Duodenal mucosa (tissue), 2 donors: Measurements from ENCODE around the gene ULBP3.
"Not testable (repeated sequence)": the region's sequence is repeated elsewhere in the genome, so short reads cannot be mapped to it uniquely, and the experiment has no call there.

Experiments used
- H3K27ac ChIP-seq: one replicate; pipeline ENCODE4 v1.7.0; 2013; ENCODE audit warnings: low read depth, low read length
- H3K27me3 ChIP-seq, 2 donors: one replicate each; pipeline ENCODE4 v1.7.0; 2013; ENCODE audit warnings: low read length in 2 of 2, control low read depth in 1 of 2; ENCODE audit not compliant: insufficient read depth in 2 of 2, control insufficient read depth in 1 of 2
- H3K36me3 ChIP-seq, 2 donors: one replicate each; pipeline ENCODE4 v1.7.0; 2013; ENCODE audit warnings: low read length in 2 of 2, control low read depth in 1 of 2; ENCODE audit not compliant: insufficient read depth in 2 of 2, control insufficient read depth in 1 of 2
- H3K4me1 ChIP-seq, 2 donors: one replicate each; pipeline ENCODE4 v1.7.0; 2013; ENCODE audit warnings: low read length in 2 of 2, control low read depth in 1 of 2; ENCODE audit not compliant: insufficient read depth in 2 of 2, control insufficient read depth in 1 of 2
- H3K4me3 ChIP-seq, 2 donors: one replicate each; pipeline ENCODE4 v1.7.0; 2013; ENCODE audit warnings: low read length in 2 of 2, low read depth in 1 of 2
- H3K9ac ChIP-seq, 2 donors: one replicate each; pipeline ENCODE4 v1.7.0; 2013; ENCODE audit warnings: low read length in 2 of 2, low read depth in 1 of 2
- H3K9me3 ChIP-seq, 2 donors: one replicate each; pipeline ENCODE4 v1.7.0; 2013; ENCODE audit warnings: low read length in 2 of 2, control low read depth in 1 of 2; ENCODE audit not compliant: control insufficient read depth in 1 of 2

ULBP3 gene

GRCh38 chr6:150021870-150022269, 47.1 kb downstream of the ULBP3 start:
- not testable (repeated sequence) for H3K4me1 ChIP-seq, H3K4me3 ChIP-seq, H3K9me3 ChIP-seq, H3K9ac ChIP-seq, H3K27ac ChIP-seq, H3K36me3 ChIP-seq
- H3K27me3 ChIP-seq: peaks cover 23 to 38% of the 10 kb centered on the region in 2 donors

DNA sequence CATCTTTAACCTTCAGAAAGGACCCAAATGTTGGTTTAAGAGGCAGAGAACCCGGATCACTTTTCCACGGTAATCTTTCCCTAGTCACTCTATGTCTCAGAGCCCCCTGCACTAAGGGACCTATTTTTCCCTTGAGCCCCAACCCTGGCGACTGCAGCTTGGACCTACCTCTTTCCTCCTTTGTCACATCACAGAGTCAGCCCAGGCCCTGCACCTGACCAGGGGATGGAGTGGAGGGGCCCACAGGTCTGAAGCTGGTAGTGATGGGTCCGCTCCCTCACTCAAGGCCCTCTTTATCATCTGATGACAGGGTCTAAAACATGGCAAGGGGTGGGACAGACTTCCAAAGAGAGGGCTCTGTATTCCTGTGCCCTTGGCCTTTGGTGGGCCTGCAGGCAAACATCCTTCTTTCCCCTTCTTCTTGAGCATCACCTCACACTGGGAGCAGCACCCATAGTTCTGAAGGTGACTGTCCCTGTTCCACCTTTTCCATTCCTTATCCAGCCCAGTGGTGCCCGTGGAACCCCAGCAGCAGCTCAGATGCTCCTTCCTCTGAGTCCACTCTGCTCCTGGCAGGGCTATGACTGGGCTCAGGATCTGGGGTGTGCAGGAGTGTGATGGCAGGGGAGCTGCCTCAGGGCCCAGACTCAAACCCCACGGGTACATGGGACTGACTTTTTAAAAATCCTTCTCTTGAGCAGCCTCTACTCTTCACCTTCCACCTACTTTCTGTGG, 49.9 kb downstream of the ULBP3 start:
- Histone ChIP-seq H3K4me1 (no peaks in the 10 kb centered on the region), H3K27ac (no peak overlapping the region), H3K27me3 (peaks cover 16 to 36% of the 10 kb centered on the region in 2 donors), H3K4me3 (no peak overlapping the region), H3K36me3 (no peaks in the 10 kb centered on the region), H3K9ac (no peak overlapping the region), H3K9me3 (no peaks in the 10 kb centered on the region)

GRCh38 chr6:150017186-150017521, 51.8 kb downstream of the ULBP3 start:
- not testable (repeated sequence) for H3K4me3 ChIP-seq, H3K36me3 ChIP-seq, H3K9ac ChIP-seq, H3K27ac ChIP-seq, H3K9me3 ChIP-seq, H3K4me1 ChIP-seq
- H3K27me3 ChIP-seq: peaks cover 29 to 45% of the 10 kb centered on the region in 2 donors

- Histone ChIP-seq H3K9ac (no peak overlapping the region), H3K27me3 (peaks cover 29 to 49% of the 10 kb centered on the region in 2 donors), H3K36me3 (no peaks in the 10 kb centered on the region), H3K4me3 (no peak overlapping the region), H3K9me3 (no peaks in the 10 kb centered on the region), H3K4me1 (no peaks in the 10 kb centered on the region), H3K27ac (no peak overlapping the region)
Measured at GRCh38 chr6:150016324-150017185, 52.4 kb downstream of the ULBP3 start.

DNA sequence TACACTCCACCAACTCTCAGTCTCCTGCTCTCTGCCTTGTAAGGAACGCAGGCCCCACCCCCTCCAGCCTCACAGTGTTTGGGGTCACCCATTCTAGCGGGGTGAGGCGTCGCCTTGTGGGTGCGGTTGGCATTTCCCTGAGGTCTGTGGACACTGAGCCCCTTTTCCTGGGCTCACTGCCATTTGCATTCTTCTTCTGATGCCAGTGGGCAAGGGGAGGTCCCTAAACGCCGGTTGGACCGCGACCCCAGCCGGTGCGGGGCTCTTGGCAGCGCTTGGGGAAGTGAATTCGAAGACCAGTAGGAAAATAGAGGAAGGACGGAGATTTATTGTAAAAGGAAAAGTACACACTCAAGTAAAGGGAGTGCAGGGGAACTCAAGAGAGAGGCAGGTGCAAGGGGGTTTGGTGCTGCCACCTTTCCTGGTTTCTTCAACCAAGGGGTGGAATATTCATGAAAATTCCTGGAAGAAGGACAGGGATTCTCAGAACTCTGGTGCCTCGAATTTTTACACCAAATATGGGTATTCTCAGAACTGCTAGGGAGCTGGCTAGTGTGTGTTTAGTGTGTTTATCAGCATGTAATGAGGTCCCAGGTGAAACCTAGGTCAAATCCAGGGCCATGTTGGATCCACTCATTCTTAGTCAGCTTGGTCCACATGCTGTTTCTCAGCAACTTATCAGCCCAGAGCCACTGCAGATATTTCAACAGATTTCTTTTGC, 53.5 kb downstream of the ULBP3 start:
- not testable (repeated sequence) for H3K36me3 ChIP-seq, H3K27ac ChIP-seq, H3K9me3 ChIP-seq, H3K4me3 ChIP-seq, H3K4me1 ChIP-seq, H3K9ac ChIP-seq
- H3K27me3 ChIP-seq: peaks cover 29 to 52% of the 10 kb centered on the region in 2 donors

- not testable (repeated sequence) for H3K4me1 ChIP-seq, H3K27ac ChIP-seq, H3K36me3 ChIP-seq, H3K9ac ChIP-seq, H3K9me3 ChIP-seq, H3K4me3 ChIP-seq
- peaks cover 30 to 54% of the 10 kb centered on the region in 2 donors for H3K27me3 ChIP-seq
Measured at GRCh38 chr6:150014623-150015280, 54.2 kb downstream of the ULBP3 start.

DNA sequence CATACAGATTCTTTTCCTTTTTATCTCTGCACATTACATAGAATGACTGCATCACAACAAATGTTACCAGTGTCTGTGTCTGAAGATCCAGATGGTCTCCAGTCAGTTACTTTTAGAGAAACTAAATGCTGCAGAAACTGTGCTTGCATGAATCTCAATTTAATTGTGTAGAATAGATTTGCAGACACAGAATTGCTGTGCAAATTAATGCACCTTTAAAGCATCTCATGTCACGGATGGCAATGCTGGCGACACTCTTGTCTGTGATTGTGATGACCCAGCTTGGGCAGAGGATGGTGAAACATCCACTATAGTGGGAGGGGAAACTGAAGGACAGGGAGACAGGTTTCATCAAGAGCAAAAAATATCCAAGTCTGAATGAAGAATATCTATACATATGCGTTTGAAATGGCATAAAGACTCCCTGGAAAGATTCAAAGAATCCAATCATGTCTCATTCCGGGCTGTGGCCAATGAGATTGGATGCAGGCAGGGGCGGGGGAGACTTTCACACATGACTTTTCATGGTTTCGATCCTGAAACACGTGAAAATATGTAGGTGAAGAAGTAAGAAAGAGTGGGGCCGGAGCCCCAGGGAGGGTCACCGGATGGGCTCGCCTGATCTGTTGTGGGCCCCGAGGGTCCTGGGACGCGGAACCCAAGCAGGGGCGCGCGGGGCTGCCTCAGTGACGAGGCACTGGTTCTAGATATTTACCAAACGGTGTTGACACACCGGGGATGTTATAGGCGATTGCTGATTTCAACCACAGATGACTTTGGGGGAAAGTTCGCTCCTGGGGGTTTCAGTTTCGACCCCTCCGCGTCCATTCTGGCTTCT, 54.9 kb downstream of the ULBP3 start:
- not testable (repeated sequence) for H3K4me3 ChIP-seq, H3K9me3 ChIP-seq, H3K4me1 ChIP-seq, H3K27ac ChIP-seq, H3K36me3 ChIP-seq, H3K9ac ChIP-seq
- H3K27me3 ChIP-seq: peaks cover 34 to 55% of the 10 kb centered on the region in 2 donors

DNA sequence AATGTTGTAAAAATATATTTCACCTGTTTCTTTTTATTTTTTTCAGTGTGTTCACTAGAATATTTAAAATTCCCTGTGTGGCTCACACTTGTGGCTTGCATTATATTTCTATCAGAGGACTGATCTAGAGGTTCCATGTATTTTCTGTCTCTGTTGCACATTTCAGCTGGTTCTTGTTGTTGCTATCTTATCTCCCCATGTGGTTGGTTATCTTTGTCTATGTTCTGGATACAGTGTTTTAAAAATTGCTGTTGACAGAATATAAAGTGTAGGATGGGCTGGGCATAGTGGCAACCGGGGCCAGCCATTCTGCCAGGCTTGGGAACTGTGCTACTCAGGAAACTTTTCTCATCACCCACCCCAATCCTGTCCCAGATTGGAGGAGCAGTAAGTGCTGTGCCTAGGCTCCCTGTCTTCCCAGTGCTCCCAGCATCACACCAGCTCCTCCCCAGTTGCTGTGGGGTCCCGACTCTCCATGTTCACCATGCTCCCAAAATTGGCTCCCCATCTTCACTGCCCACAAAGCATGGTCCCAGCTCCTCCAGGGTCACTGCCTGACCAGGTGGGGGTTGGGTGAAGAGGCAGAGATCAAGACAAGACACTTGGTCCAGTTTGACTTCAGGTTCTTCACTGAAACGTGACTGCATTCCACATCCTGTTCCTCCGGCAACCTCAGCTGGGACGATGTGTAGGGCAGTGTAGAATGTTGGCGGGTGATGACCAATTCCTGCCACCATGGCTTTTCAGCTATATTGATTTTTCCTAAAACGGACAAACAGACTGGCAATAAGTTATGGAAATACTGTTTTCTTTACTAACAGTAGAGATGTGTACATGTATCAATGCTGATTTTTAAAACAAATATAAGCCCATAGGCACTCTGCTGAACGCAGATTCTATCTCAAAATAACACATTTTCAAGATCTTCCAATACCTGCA, 55.8 kb downstream of the ULBP3 start:
- H3K4me3 ChIP-seq, H3K9ac ChIP-seq, H3K9me3 ChIP-seq, H3K4me1 ChIP-seq, H3K27ac ChIP-seq, H3K36me3 ChIP-seq: not testable (repeated sequence)
- peaks cover 41 to 57% of the 10 kb centered on the region in 2 donors for H3K27me3 ChIP-seq
